D721Med (cell line): ENCODE data around the gene EYS.
"Not testable (repeated sequence)": the region's sequence is repeated elsewhere in the genome, so short reads cannot be mapped to it uniquely, and the experiment has no call there.

ENCODE experiments used
- DNase-seq: peaks from one replicate; pipeline ENCODE4 v3.0.0; 2011; ENCODE audit warnings: low spot score; ENCODE audit not compliant: insufficient read length
- FAIRE-seq: peaks from 2 replicates; lab custom pipeline; 2011; peaks lifted over from hg19 to GRCh38; lab: Jason Lieb, UNC
- TF ChIP-seq, protein P1 (sequence below): IDR thresholded peaks from 2 replicates; pipeline ENCODE4 v1.5.1; 2012; ENCODE audit warnings: mild to moderate bottlenecking, control low read depth; ENCODE audit not compliant: insufficient read depth; ENCODE audit errors: missing control alignments

EYS gene

DNA sequence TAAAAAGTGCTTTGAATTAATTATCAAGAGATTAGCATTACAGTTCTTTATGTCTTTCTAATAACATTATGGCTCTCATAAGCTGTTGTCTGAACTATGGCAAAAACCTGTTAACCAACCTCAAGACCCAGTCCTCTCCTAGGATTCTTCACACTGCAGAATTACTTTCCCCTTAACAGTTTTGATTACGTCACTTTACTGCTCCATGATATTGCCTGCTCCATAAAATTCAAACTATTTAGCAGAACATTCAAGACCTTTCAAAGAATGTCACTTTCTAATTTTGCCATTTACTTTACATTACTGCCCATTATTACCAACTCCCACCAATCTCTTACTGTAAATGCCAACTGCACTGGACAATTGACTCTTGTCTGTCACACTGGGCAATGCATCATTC lies 1227.9 kb downstream of the EYS start:
- TF ChIP-seq, protein P1, sequence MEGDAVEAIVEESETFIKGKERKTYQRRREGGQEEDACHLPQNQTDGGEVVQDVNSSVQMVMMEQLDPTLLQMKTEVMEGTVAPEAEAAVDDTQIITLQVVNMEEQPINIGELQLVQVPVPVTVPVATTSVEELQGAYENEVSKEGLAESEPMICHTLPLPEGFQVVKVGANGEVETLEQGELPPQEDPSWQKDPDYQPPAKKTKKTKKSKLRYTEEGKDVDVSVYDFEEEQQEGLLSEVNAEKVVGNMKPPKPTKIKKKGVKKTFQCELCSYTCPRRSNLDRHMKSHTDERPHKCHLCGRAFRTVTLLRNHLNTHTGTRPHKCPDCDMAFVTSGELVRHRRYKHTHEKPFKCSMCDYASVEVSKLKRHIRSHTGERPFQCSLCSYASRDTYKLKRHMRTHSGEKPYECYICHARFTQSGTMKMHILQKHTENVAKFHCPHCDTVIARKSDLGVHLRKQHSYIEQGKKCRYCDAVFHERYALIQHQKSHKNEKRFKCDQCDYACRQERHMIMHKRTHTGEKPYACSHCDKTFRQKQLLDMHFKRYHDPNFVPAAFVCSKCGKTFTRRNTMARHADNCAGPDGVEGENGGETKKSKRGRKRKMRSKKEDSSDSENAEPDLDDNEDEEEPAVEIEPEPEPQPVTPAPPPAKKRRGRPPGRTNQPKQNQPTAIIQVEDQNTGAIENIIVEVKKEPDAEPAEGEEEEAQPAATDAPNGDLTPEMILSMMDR: no peak
- DNase-seq: no peak
- FAIRE-seq: no peak

DNA sequence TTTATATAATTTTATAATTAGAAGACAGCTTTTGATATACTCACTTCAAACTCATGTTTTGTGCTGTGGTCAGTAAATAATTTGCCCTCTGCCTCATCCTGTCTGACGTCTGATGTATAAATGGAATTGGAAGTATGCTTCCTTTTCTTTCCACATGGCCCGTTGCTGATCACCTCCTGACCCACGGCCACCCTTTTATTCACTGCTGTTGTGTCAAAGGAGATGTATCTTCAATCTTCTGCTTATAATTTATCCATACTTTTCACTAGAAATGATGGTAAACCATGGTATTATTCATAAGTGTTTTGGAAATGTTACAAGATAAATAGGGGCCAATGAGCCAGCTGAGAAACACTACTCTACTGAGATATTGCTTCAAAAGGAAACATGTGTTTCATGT lies 1229.6 kb downstream of the EYS start:
- TF ChIP-seq, protein P1: no peak

DNA sequence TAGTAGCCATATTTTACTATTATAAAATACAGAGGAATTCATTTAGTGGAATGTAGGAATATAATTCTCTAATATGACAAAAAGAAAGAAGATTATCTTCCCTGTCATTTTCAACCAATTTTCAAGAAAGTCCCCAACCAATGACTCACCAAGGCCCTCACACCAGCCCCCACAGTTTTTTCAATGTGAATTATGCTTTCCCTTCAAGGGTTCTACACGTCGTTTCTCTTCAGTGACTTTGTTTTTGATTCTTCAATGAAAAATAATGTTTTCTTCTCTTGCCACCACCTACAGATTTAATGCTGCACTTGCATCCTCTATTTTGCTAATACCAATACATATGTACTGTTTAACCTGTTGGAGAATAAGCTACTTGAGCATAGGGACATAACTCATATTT lies 1230.1 kb downstream of the EYS start:
- DNase-seq: no peak
- TF ChIP-seq, protein P1: no peak
- no peak for FAIRE-seq

More for the DNA sequence above, 1229.6 kb downstream of the EYS start:
- DNase-seq (no peak), FAIRE-seq (no peak)

DNA sequence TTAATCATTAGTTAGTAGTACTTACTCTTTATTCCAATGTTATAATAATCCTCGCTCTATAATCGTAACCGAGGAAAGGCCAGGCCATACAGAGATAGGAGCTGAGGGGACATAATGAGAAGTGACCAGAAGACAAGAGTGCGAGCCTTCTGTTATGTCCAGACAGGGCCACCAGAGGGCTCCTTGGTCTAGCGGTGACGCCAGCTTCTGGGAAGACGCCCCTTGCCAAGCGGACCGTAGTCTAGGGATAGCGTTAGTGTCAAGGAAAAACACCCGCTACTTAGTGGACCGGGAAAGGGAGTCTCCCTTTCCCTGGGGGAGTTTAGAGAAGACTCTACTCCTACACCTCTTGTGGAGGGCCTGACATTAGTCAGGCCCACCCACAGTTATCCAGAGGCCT lies 1237.6 kb downstream of the EYS start:
- not testable (repeated sequence) for FAIRE-seq, DNase-seq

DNA sequence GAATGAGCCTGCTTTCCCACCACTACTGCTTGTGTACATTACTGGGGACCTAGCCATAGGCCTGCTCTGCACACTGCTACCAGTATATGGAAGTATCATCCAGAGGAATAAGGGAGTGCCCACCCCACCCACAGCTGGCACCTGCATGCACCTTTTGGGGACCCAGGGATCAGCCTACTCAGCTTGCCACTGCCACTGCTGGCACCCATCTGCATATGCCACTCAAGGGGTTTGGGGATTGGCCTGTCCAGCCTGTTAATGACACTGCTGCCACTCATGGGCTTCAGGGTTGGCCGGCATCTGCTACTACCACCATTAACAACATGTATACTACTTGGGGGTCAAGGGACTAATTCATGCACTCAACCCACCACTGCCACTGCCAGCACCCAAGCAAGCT lies 1239.4 kb downstream of the EYS start:
- DNase-seq: no peak
- FAIRE-seq: no peak
- TF ChIP-seq, protein P1: no peak

DNA sequence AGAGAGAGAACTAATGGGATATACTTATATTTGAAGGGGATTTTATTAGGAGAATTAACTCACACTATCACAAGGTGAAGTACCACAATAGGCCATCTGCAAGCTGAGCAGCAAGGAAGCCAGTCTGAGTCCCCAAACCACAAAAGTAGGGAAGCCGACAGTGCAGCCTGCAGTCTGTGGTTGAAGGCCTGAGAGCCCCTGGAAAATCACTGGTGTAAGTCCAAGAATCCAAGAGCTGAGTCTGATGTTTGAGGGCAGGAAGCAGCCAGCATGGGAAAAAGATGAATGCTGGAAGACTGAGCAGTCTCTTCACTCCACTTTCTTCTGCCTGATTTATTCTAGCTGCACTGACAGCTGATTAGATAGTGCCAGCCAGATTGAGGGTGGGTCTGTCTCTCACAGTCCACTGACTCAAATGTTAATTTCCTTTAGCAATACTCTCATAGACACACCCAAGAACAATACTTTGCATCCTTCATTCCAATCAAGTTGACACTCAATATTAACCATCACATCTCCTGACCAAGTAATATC lies 1247.5 kb downstream of the EYS start:
- TF ChIP-seq, protein P1: no peak
- DNase-seq: no peak
- no peak for FAIRE-seq

DNA sequence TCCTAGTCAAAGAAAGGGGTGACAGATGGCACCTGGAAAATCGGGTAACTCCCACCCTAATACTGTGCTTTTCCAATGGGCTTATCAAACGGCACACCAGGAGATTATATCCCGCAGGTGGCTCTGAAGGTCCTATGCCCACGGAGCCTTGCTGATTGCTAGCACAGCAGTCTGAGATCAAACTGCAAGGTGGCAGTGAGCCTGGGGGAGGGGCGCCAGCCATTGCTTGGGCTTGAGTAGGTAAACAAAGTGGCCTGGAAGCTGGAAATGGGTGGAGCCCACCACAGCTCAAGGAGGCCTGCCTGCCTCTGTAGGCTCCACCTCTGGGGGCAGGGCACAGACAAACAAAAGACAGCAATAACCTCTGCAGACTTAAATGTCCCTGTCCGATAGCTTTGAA lies 1258.9 kb downstream of the EYS start:
- DNase-seq, FAIRE-seq: not testable (repeated sequence)

DNA sequence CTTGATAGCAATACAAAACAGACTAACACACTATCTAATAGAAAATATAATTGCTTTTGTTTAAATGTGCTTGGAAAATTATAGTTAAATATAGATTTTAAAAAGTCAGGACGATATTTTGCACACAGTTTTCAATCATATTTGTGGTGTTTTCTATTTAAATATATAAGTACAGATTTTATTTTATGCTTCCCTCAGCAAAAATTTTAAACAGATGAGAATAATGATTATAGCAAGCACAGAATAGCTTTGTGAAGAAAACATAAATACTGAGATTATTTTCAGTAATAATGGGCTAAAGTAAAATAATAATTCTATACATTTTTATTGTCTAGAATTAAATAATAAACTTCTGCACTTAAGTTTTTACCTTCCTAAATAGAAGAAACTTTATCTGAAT lies 1262.0 kb downstream of the EYS start:
- DNase-seq (no peak), FAIRE-seq (no peak)
- TF ChIP-seq, protein P1: no peak
